Measurements from ENCODE around the gene NR5A2.
"Not testable (repeated sequence)": the region's sequence is repeated elsewhere in the genome, so short reads cannot be mapped to it uniquely, and the experiment has no call there.

Gene NR5A2

DNA sequence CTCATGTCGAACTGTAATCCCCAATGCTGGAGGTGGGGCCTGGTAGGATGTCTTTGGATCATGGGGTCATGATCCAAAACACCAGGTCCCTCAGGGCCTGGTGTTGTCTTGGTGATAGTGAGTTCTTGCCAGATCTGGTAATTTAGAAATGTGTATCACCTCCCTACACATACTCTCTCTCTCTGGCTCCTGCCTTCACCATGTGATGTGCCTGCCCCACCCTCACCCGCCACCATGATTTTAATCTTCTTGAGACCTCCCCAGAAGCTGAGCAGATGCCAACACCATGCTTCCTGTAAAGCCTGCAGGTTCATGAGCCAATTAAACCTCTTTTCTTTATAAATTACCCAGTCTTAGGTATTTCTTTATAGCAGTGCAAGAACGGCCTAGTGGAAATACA, 136.4 kb downstream of the NR5A2 start:
- DNase-seq (ENCODE audit: low spot score): no peak

- no peak for DNase-seq (ENCODE audit: low spot score)
Observed at GRCh38 chr1:200165493-200166220, 138.1 kb downstream of the NR5A2 start.

DNA sequence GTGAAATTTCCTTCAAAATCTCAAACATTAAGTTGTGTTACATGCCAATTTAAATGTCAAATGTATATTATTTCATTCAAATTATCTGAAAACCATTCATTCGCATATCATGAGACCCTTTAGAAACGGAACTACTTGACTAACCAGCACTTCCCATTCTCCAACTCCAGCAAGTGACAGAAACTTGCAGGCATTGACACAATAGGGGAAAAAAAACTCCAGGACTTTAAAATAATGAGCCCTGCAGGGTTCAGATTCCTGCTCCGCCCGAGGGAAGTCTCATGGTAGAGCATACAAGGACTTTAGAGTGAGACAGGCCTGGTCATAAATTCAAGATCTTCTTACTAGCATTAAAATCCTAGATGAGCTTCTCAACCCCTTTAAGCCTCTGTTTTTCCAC, 138.9 kb downstream of the NR5A2 start:
- no peak for DNase-seq (ENCODE audit: low spot score)

DNA sequence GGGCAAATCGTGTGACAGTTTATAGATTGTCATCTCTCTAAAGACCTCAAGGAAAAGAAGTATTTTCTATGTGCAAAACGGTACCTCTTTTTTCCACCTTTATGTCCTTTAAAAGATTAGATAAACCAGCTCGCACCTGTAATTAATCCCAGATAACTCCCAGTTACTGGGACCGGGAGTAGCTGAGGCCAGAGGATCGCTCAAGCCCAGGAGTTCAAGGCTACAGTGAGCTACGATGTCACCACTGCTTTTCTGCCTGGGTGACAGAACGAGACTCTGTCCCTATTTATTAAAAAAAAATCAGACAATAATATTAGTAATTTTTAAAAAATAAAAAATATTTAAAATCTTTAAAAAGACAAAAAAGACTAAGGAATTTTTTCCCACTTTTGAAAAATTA, 141.4 kb downstream of the NR5A2 start:
- no peak for DNase-seq (ENCODE audit: low spot score)

DNA sequence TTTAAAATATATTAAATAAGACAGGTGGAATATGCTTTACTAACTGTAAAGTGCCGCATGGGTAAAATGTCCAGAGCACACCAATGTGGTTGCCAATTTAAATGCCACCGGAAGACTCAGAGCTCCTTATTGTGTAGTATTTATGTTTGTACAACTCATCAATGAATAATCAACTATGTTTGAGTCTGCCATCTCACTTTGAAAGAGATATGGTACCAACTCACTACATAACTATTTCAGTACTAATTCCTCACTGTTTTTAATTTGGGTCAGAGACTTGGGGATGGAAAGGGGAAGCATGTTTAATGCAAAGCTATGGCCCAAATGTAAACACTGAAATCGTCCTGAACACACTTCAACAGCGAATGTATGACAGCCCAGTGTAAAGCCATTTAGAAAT, 144.8 kb downstream of the NR5A2 start:
- DNase-seq (ENCODE audit: low spot score): no peak

- DNase-seq (ENCODE audit: low spot score): no peak
Observed at GRCh38 chr1:200173097-200173618, 145.6 kb downstream of the NR5A2 start.

GRCh38 chr1:200174525-200175295, 147.2 kb downstream of the NR5A2 start:
- no peak for DNase-seq (ENCODE audit: low spot score)

GRCh38 chr1:200176181-200176580, 148.7 kb downstream of the NR5A2 start:
- DNase-seq (ENCODE audit: low spot score): no peak

DNA sequence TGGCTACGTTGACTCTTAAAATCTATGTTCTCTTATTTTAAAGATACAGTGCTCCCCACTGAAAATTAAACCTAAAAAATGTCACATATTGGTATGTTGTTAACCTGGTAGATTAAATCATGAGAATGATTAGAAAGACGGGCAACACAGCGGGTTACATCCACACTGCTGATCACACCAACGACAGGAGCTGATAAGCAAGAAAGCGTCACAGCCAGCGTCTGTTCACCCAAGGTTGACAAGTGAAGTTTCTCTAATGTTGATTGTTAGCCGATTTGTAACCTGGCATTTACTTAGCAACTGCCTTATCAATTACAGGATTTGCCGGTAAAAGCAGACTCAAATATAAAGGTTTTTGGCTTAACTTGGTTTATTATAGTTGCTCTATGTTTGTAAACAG, 149.3 kb downstream of the NR5A2 start:
- DNase-seq (ENCODE audit: low spot score): no peak

- no peak for DNase-seq (ENCODE audit: low spot score)
Observed at GRCh38 chr1:200178340-200178739, 150.8 kb downstream of the NR5A2 start.

- DNase-seq (ENCODE audit: low spot score): no peak
Observed at GRCh38 chr1:200179126-200179780, 151.7 kb downstream of the NR5A2 start.

DNA sequence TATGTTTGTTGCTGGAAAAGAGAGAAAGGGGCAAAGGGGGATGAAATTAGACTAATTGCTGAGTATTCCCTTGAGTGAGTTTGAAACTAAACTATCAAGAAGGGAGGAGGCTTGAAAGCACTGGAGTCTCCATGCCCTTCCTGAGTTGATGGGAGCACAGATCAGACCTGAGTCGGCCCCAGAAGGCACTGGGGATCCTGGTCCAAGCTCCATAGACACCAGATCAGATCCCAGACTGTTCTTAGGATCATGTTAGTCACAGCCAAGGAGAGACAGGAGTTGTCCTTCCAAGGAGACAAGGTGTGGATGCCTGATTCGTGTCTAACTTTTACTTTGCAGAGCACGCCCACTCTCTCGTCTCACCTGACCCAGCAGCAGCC, 152.3 kb downstream of the NR5A2 start:
- no peak for DNase-seq (ENCODE audit: low spot score)

DNA sequence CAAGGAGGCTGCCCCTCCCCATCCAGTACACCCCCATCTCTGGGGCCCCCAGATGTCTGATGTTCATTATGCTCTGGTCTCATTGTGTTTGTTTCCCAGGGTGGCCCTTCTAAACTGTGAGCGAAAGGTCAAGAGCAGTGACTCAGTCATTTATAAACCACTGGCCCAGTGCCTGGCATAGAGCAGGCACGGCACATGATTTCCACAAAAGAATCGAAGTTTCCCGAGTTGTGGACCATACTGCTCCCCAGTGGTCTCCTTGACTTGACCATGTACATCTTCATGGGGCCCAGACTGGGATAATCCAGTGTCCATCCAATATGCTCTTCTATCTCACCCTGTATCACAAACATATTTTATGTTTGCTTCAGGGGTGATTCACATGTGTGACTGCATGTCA, 153.3 kb downstream of the NR5A2 start:
- DNase-seq (ENCODE audit: low spot score): no peak

GRCh38 chr1:200181861-200182260, 154.4 kb downstream of the NR5A2 start:
- no peak for DNase-seq (ENCODE audit: low spot score)

- no peak for DNase-seq (ENCODE audit: low spot score)
Observed at GRCh38 chr1:200182701-200183100, 155.2 kb downstream of the NR5A2 start.

DNA sequence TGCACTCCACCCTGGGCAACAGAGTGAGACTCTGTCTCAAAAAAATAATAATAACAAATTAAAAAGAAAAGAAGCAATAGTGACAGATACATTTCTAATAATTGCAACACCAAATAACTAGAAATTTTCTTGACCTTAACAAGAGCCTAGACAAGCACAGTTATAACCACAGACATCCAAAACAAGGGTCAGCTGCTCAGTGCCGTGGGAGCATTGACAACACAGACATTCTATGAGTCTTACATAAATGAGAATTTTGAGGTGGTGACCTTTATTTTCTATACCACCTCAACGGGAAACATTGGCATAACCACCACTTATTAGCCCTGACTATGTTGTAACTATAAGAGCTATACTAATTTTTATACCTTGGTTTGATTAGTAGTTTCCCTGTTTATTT, 156.1 kb downstream of the NR5A2 start:
- no peak for DNase-seq (ENCODE audit: low spot score)

DNA sequence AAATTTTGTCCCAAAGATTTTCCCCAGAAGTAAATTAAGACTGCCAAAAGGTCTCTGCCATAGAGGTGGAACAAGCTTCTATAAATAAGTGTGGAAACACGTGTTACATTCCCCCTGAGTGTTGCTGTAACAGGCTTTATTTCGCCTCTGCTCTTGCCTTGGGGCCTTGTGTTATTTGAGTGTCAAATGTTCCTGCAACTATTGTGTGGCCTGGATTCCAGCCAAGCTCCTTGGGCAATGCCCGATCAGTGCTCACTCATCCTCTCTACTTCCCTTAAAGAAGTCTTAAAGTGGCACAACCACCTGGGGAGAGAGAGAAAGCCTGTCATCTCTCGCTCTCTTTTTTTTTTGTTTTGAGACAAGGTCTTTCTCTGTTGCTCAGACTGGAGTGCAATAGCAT, 156.7 kb downstream of the NR5A2 start:
- no peak for DNase-seq (ENCODE audit: low spot score)

DNA sequence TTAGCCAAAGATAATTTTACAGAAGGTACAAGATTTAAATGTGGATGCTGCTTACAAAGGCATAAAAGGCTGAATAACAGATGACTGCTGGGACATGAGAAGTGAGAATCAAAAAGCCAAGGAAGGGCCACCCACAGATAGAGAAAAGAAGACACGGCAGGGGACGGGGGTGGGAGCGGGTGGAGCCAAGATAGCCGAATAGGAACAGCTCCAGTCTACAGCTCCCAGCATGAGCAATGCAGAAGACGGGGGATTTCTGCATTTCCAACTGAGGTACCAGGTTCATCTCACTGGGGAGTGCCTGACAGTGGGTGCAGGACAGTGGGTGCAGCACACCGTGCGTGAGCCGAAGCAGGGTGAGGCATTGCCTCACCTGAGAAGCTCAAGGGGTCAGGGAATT, 157.7 kb downstream of the NR5A2 start:
- DNase-seq (ENCODE audit: low spot score): not testable (repeated sequence)

GRCh38 chr1:200187332-200187731, 159.8 kb downstream of the NR5A2 start:
- not testable (repeated sequence) for DNase-seq (ENCODE audit: low spot score)

GRCh38 chr1:200191993-200192392, 164.5 kb downstream of the NR5A2 start:
- no peak for DNase-seq (ENCODE audit: low spot score)

- no peak for DNase-seq (ENCODE audit: low spot score)
Observed at GRCh38 chr1:200194477-200194876, 167.0 kb downstream of the NR5A2 start.

GRCh38 chr1:200198236-200198635, 170.7 kb downstream of the NR5A2 start:
- no peak for DNase-seq (ENCODE audit: low spot score)
